H9 (cell line): ENCODE measurements around the gene OLIG1. TPM values are rescaled to one million over a fixed set of nuclear protein-coding genes. Genes with fewer than 3 reads are reported as not detected.

Source experiments
- DNase-seq: peaks from one replicate; pipeline ENCODE4 v3.0.0-alpha.2; 2017
- H2AFZ ChIP-seq: one replicate; pipeline ENCODE4 v1.6.1; 2013; ENCODE audit warnings: mild to moderate bottlenecking, low read length, control low read depth, moderate library complexity
- H2AK5ac ChIP-seq: 2 replicates; pipeline ENCODE4 v1.6.1; 2013; ENCODE audit warnings: low read length, control low read depth, mixed read lengths; ENCODE audit not compliant: insufficient read length
- H2BK120ac ChIP-seq: one replicate; pipeline ENCODE4 v1.6.1; 2013; ENCODE audit warnings: low read depth, mild to moderate bottlenecking, low read length, control low read depth, inconsistent platforms; ENCODE audit not compliant: poor library complexity, severe bottlenecking
- H2BK12ac ChIP-seq: 2 replicates; pipeline ENCODE4 v1.6.1; 2013; ENCODE audit warnings: low read length, control low read depth, mixed read lengths, low read depth; ENCODE audit not compliant: insufficient read length
- H2BK15ac ChIP-seq: 2 replicates; pipeline ENCODE4 v1.6.1; 2013; ENCODE audit warnings: low read depth, low read length, control low read depth
- H2BK20ac ChIP-seq: one replicate; pipeline ENCODE4 v1.6.1; 2013; ENCODE audit warnings: low read depth, mild to moderate bottlenecking, low read length, control low read depth, inconsistent platforms; ENCODE audit not compliant: poor library complexity, severe bottlenecking
- H2BK5ac ChIP-seq: 2 replicates; pipeline ENCODE4 v1.6.1; 2013; ENCODE audit warnings: low read length, control low read depth, mixed read lengths; ENCODE audit not compliant: insufficient read length
- H3K14ac ChIP-seq: 2 replicates; pipeline ENCODE4 v1.6.1; 2013; ENCODE audit warnings: low read length, control low read depth; ENCODE audit not compliant: insufficient read depth
- H3K18ac ChIP-seq: 2 replicates; pipeline ENCODE4 v1.6.1; 2013; ENCODE audit warnings: low read depth, mild to moderate bottlenecking, mixed read lengths, low read length, control low read depth; ENCODE audit not compliant: insufficient read length
- H3K23ac ChIP-seq: 2 replicates; pipeline ENCODE4 v1.6.1; 2013; ENCODE audit warnings: low read length, control low read depth, mixed read lengths, low read depth; ENCODE audit not compliant: insufficient read length
- H3K23me2 ChIP-seq: 2 replicates; pipeline ENCODE4 v1.6.1; 2013; ENCODE audit warnings: low read depth, mild to moderate bottlenecking, mixed read lengths, low read length, control low read depth; ENCODE audit not compliant: insufficient read length, poor library complexity, severe bottlenecking
- H3K27ac ChIP-seq: 2 replicates; pipeline ENCODE4 v1.5.1; 2013; ENCODE audit warnings: low read length, control low read depth, mixed read lengths, low read depth; ENCODE audit not compliant: insufficient read length
- H3K27me3 ChIP-seq: 2 replicates; pipeline ENCODE4 v1.6.1; 2013; ENCODE audit warnings: low read length, control low read depth, inconsistent platforms; ENCODE audit not compliant: insufficient read depth
- H3K4ac ChIP-seq: 2 replicates; pipeline ENCODE4 v1.6.1; 2013; ENCODE audit warnings: low read depth, mild to moderate bottlenecking, control low read depth, inconsistent platforms, low read length, moderate library complexity
- H3K4me1 ChIP-seq: 2 replicates; pipeline ENCODE4 v1.6.1; 2013; ENCODE audit warnings: low read length, control low read depth, inconsistent platforms; ENCODE audit not compliant: insufficient read depth
- H3K4me2 ChIP-seq: 2 replicates; pipeline ENCODE4 v1.6.1; 2013; ENCODE audit warnings: low read length, control low read depth, mixed read lengths; ENCODE audit not compliant: insufficient read length, insufficient read depth
- H3K56ac ChIP-seq: 2 replicates; pipeline ENCODE4 v1.6.1; 2013; ENCODE audit warnings: low read depth, mild to moderate bottlenecking, mixed read lengths, low read length, control low read depth; ENCODE audit not compliant: insufficient read length
- H3K79me1 ChIP-seq: 2 replicates; pipeline ENCODE4 v1.6.1; 2013; ENCODE audit warnings: low read depth, mild to moderate bottlenecking, moderate library complexity, low read length, control low read depth, inconsistent platforms; ENCODE audit not compliant: insufficient read depth, poor library complexity, severe bottlenecking
- H3K79me2 ChIP-seq: 2 replicates; pipeline ENCODE4 v1.6.1; 2013; ENCODE audit warnings: low read length, control low read depth, inconsistent platforms; ENCODE audit not compliant: insufficient read depth
- H3K9ac ChIP-seq: 2 replicates; pipeline ENCODE4 v1.6.1; 2013; ENCODE audit warnings: low read length, control low read depth, mixed read lengths; ENCODE audit not compliant: insufficient read length; ENCODE audit errors: extremely low read depth
- H3K9me3 ChIP-seq: one replicate; pipeline ENCODE4 v1.6.1; 2013; ENCODE audit warnings: low read depth, low read length, inconsistent platforms; ENCODE audit not compliant: control insufficient read depth
- H3T11ph ChIP-seq: one replicate; pipeline ENCODE4 v1.6.1; 2013; ENCODE audit warnings: mild to moderate bottlenecking, low read length, control low read depth, inconsistent platforms
- H4K20me1 ChIP-seq: one replicate; pipeline ENCODE4 v1.6.1; 2013; ENCODE audit not compliant: control insufficient read depth, insufficient read length, insufficient read depth
- H4K5ac ChIP-seq: 2 replicates; pipeline ENCODE4 v1.6.1; 2013; ENCODE audit warnings: low read depth, mild to moderate bottlenecking, mixed read lengths, low read length, control low read depth; ENCODE audit not compliant: insufficient read length
- H4K8ac ChIP-seq: replicated peaks from 2 replicates; pipeline ENCODE4 v1.6.1; 2013; ENCODE audit warnings: low read length, control low read depth, mixed read lengths, low read depth; ENCODE audit not compliant: insufficient read length
- H4K91ac ChIP-seq: 2 replicates; pipeline ENCODE4 v1.6.1; 2013; ENCODE audit warnings: low read depth, mild to moderate bottlenecking, moderate library complexity, mixed read lengths, low read length, control low read depth; ENCODE audit not compliant: insufficient read length
- H3K27ac Mint-ChIP-seq, 3 experiments: 2 replicates in 2 of 3; 3 replicates in 1 of 3; pipeline ENCODE4 v1.8.0; 2020 to 2021; ENCODE audit warnings: mixed read lengths in 3 of 3, mild to moderate bottlenecking in 1 of 3, moderate library complexity in 1 of 3
- H3K27me3 Mint-ChIP-seq: 2 replicates; pipeline ENCODE4 v1.8.0; 2021; ENCODE audit warnings: low read depth, mild to moderate bottlenecking, moderate library complexity, mixed read lengths
- H3K36me3 Mint-ChIP-seq, 3 experiments: 2 replicates in 2 of 3; 3 replicates in 1 of 3; pipeline ENCODE4 v1.8.0; 2020 to 2021; ENCODE audit warnings: low read depth in 3 of 3, mixed read lengths in 3 of 3; ENCODE audit not compliant: insufficient read depth in 1 of 3
- H3K4me1 Mint-ChIP-seq, 2 experiments: 2 replicates each; pipeline ENCODE4 v1.8.0; 2020; ENCODE audit warnings: mixed read lengths in 2 of 2
- H3K4me3 Mint-ChIP-seq, 2 experiments: 2 replicates in 1 of 2; 3 replicates in 1 of 2; pipeline ENCODE4 v1.8.0; 2020 to 2021; ENCODE audit warnings: mild to moderate bottlenecking in 2 of 2, mixed read lengths in 2 of 2, moderate library complexity in 1 of 2
- H3K9me3 Mint-ChIP-seq, 2 experiments: 2 replicates in 1 of 2; 3 replicates in 1 of 2; pipeline ENCODE4 v1.8.0; 2020; ENCODE audit warnings: mild to moderate bottlenecking in 2 of 2, mixed read lengths in 2 of 2, moderate library complexity in 1 of 2
- CTCF ChIP-seq: fragments of 200-600 bp; sonication (generic); conservative IDR thresholded peaks from 3 replicates; pipeline ENCODE4 v1.8.0; 2021; ENCODE audit warnings: antibody characterized with exemption, mild to moderate bottlenecking
- WGBS: extraction: QIAGEN DNeasy Blood & Tissue Kit; methylation state at CpG from one replicate; pipeline ENCODE4 v1.1.7; 2013; ENCODE audit warnings: missing lambda C conversion rate, low lambda C conversion rate, mixed read lengths; ENCODE audit not compliant: insufficient read length; ENCODE audit errors: extremely low coverage; 5-methylcytosine and 5-hydroxymethylcytosine counted together
- total RNA-seq: library from RNA; stranded (reverse); gene quantifications from 2 replicates; pipeline ENCODE4 v1.2.1, GENCODE V29; 2021

Gene OLIG1
- total RNA-seq, 1 experiment from 2014 or later = 0.31 TPM

- no peak for TF ChIP-seq CTCF
- Histone ChIP-seq H2BK12ac (no peak overlapping the region), H4K91ac (no peak overlapping the region), H4K5ac (no peak overlapping the region), H3K23me2 (no peaks in the 10 kb centered on the region), H3K18ac (no peak overlapping the region), H2BK5ac (no peak overlapping the region), H3K79me1 (no peaks in the 10 kb centered on the region), H4K20me1 (no peaks in the 10 kb centered on the region), H3K4me1 (peaks cover 21% of the 10 kb centered on the region), H2BK120ac (no peak overlapping the region), H3K4ac (no peak overlapping the region), H3K27me3 (peaks cover 16% of the 10 kb centered on the region; the same call in 1 of the 2 replicates), H2BK20ac (no peak overlapping the region), H3K56ac (no peak overlapping the region), H3K4me2 (no peak overlapping the region), H3K79me2 (no peaks in the 10 kb centered on the region), H3K9me3 (no peaks in the 10 kb centered on the region), H3K27ac (no peak overlapping the region), H2BK15ac (no peak overlapping the region), H3K14ac (no peak overlapping the region), H3T11ph (no peak overlapping the region), H3K23ac (no peak overlapping the region), H2AFZ (no peak overlapping the region), H2AK5ac (no peak overlapping the region), H3K9ac (no peak overlapping the region), H4K8ac (no peak overlapping the region)
- no peak for DNase-seq
- no peaks in the 10 kb centered on the region for H3K36me3 Mint-ChIP-seq
- peaks cover 51% of the 10 kb centered on the region for H3K27me3 Mint-ChIP-seq
- H3K4me3 Mint-ChIP-seq = no peak overlapping the region
- no CpG with 5 or more reads among the region's 10 CpGs for WGBS
- no peak overlapping the region for H3K27ac Mint-ChIP-seq
- H3K9me3 Mint-ChIP-seq = no peaks in the 10 kb centered on the region; a peak in 1 of 5 replicates
- H3K4me1 Mint-ChIP-seq = peaks cover 40 to 53% of the 10 kb centered on the region in 2 experiments
Observed at GRCh38 chr21:33078907-33079582, 9.1 kb downstream of the OLIG1 start.
